GM19455 (cell line): ENCODE measurements around the gene METTL16.
"Not testable (repeated sequence)": the region's sequence is repeated elsewhere in the genome, so short reads cannot be mapped to it uniquely, and the experiment has no call there.

Experiments
- ATAC-seq: cut with Tn5 transposase; IDR thresholded peaks from one replicate; pipeline ENCODE4 v1.9.1; 2021; ENCODE audit not compliant: unreplicated experiment

METTL16 gene

GRCh38 chr17:2511462-2512369 is at the start of gene METTL16:
METTL16 (minus strand) TSS chr17:2511888; CDS start chr17:2502331, 9,557 bp downstream.
- peak; percentile 96 for ATAC-seq

DNA sequence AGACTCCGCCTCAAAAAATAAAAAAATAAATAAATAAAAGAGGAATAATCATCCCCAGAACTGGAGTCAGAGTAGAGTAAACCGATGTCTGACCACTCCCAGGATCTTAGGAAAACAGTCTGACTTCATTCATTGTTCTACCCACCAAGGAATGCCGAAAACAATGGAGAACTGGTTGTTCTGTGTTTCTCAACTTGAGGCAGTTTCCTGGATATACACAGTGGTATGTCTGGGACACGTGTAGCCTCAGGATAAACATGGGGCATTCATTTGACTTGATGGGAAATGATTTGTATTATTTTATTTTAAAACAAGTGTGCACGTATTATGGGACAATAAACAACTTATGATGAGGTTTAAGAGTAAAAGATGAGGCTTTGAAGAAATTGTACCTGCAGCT is 49.0 kb upstream of the METTL16 start:
- no peak for ATAC-seq

- no peak for ATAC-seq
Observed at GRCh38 chr17:2551928-2552327, 40.2 kb upstream of the METTL16 start.

GRCh38 chr17:2551493-2551892 is 39.8 kb upstream of the METTL16 start:
- no peak for ATAC-seq

- no peak for ATAC-seq
Observed at GRCh38 chr17:2549392-2550211, 37.9 kb upstream of the METTL16 start.

GRCh38 chr17:2548026-2548425 is 36.3 kb upstream of the METTL16 start:
- not testable (repeated sequence) for ATAC-seq

DNA sequence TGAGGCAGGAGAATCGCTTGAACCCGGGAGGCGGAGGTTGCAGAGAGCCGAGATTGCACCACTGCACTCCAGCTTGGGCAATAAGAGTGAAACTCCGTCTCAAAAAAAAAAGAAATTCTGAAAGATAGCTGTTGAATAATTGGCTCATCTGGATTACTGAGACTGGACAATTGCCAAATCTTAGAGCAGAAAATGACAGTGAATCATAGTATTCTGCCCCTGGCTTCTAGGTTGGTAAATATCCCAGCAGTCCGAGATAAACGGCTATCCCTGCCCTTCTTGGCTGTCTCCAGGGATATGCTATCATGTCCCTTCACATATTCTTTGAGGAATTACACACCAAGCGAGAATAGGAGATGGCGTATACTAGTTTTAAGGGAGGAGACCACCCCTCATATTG is 35.5 kb upstream of the METTL16 start:
- ATAC-seq: no peak

DNA sequence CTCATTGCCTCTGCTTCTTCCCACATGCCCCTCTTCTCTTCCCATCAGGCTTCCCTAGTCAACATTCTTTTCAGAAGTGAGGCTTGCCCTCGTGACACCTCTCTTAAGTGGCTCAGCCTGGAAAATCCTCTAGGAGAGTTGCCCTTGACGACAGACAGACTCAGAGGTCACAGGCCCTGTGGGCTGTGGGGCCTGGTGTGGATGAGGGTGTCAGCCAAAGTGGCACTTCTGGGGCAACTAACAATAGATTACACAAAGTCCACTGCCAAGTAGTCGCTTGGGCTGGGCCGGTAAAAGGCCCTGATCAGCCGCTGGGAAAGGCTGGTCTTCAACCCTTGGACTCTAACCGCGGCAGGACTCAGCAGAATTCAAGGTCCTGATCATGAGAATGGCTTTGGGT is 33.7 kb upstream of the METTL16 start:
- no peak for ATAC-seq

DNA sequence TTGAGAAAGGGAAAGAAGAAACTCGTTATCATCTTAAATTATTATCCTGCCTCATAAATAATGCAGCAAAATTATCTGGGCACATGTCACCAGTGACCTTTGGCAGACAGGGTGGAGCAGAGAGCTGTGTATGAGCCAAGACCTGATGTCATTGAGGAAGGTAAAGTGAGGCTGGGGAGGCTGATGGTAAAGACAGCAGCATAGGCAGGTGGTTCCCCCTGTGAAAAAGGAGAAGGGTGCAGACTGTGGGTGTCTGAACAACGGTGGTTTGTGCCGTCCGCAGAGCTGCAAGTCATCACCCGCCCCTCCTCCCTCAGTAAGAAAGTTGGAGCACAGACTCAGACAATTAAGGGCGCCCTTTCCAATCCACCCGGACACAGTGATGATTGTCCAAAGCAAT is 30.8 kb upstream of the METTL16 start:
- no peak for ATAC-seq

GRCh38 chr17:2542056-2542455 is 30.4 kb upstream of the METTL16 start:
- ATAC-seq: no peak

GRCh38 chr17:2537579-2537978 is 25.9 kb upstream of the METTL16 start:
- not testable (repeated sequence) for ATAC-seq

GRCh38 chr17:2532146-2532720 is 20.5 kb upstream of the METTL16 start:
- no peak for ATAC-seq

DNA sequence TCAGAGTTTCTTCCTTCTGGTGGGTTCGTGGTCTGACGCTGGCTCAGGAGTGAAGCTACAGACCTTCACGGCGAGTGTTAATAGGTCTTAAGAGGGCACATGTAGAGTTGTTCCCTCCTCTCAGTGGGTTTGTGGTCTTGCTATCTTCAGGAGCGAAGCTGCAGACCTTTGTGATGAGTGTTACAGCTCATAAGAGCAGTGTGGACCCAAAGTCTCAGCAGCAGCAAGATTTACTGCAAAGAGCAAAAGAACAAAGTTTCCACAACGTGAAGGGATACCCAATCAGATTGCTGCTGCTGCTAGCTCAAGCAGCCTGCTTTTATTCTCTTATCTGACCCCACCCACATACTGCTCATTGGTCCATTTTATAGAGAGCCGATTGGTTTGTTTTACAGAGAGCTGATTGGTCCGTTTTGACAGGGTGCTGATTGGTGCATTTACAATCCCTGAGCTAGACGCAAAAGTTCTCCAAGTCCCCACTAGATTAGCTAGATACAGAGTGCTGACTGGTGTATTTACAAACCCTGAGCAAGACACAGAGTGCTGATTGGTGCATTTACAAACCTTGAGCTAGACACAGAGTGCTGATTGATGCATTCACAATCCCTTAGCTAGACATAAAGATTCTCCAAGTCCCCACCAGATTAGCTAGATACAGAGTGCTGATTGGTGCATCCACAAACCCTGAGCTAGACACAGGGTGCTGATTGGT is 19.7 kb upstream of the METTL16 start:
- ATAC-seq: not testable (repeated sequence)

GRCh38 chr17:2521775-2522410 is 10.2 kb upstream of the METTL16 start:
- not testable (repeated sequence) for ATAC-seq

- ATAC-seq: no peak
Observed at GRCh38 chr17:2521257-2521656, 9.6 kb upstream of the METTL16 start.

DNA sequence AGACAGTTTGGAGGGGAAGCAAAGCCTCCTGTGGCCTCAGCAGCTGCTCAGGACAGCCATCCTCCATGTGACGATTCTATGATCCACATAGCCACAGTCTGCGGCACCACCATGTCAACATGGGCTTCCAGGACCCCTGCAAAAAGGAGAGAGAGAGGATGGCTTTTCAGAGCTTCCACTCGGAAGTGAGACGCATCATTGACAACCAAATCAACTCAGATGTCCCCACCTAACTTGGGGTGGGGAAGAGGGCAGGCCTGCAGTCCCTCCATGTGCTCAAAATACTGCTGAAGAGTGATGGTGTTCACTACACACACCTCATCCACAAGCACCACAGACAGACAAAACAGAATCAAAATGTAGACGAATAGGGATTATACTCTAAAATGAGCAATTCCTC is 5.9 kb upstream of the METTL16 start:
- no peak for ATAC-seq

GRCh38 chr17:2511138-2511461 is 588 bp downstream of the METTL16 start:
- ATAC-seq: no peak

GRCh38 chr17:2510559-2510958 is 1.1 kb downstream of the METTL16 start:
- ATAC-seq: no peak

DNA sequence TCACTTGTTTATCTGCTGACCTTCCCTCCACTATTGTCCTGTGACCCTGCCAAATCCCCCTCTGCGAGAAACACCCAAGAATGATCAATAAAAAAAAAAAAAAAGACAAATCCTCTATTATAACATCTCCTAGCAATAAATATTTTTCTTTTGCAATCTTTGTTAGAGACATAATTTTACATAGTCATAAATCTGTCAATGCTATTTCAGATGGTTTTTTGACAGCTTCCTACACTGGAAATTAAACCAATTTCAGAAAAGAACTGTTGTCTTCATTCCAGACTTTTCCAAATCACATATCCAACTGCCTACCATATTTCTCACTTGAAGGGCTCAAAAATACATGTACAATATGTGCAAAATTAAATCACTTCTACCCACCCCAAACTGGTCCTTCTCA is 3.7 kb downstream of the METTL16 start:
- no peak for ATAC-seq

DNA sequence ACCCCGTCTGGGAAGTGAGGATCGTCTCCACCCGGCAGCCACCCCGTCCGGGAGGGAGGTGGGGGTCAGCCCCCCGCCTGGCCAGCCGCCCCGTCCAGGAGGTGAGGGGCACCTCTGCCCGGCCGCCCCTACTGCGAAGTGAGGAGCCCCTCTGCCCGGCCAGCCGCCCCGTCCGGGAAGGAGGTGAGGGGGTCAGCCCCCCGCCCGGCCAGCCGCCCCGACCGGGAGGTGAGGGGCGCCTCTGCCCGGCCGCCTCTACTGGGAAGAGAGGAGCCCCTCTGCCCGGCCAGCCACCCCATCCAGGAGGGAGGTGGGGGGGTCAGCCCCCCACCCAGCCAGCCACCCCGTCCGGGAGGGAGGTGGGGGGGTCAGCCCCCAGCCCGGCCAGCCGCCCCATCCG is 4.7 kb downstream of the METTL16 start:
- ATAC-seq: not testable (repeated sequence)

GRCh38 chr17:2503627-2504026 is 8.1 kb downstream of the METTL16 start:
- no peak for ATAC-seq
